ENCODE results near the gene SYP.
"Not testable (repeated sequence)": the region's sequence is repeated elsewhere in the genome, so short reads cannot be mapped to it uniquely, and the experiment has no call there.

Gene SYP

DNA sequence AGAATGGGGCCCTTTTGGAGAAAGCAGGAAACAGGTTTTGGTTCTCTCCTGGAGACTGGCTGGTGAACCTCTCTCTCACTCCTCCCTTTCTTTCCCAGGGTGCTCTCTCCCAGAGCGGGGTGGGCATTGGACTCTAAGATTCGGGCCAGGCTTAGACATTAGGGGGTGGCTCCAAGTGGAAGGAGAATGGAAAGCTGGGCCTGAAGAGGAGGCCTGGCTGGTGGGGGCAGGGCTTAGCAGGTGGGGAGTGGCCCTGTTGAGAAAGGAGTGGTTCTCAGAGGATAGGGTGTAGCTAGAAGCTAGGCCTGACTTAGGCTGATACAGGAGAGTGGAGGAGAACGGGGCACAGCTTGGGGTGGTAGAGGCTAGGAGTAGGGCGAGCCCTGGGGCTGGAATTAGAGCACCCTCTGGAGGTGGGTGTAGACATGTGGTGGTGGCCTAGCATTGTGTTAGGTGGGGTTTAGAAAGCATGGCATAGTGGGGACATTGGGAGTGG lies 22.6 kb downstream of the SYP start:
- peaks cover 3 to 37% (median 22%) of the 10 kb centered on the region in 4 experiments for H3K4me1 ChIP-seq (ENCODE audit: control extremely low read depth in 1 of 4, control insufficient read depth in 4 of 4, insufficient read depth in 4 of 4, low read length in 3 of 4)
- ChIA-PET CTCF (interaction anchor here (0.9 to 1.9 kb wide), 8 partner anchors 9 to 50 kb away, joined by 3 to 12 read pairs (median 3); partner anchors contain the start of gene MAGIX), POLR2A (interaction anchor here (1.0 to 1.3 kb wide), 2 partner anchors 10 to 14 kb away, joined by 3 to 7 read pairs; no protein-coding TSS in a partner anchor)
- peaks cover 2 to 51% (median 21%) of the 10 kb centered on the region in 4 experiments for H3K36me3 ChIP-seq (ENCODE audit: control insufficient read depth in 4 of 4, insufficient read depth in 4 of 4, low read length in 3 of 4)
- H3K27me3 ChIP-seq (replicated peaks in 2 of 5; ENCODE audit: control insufficient read depth in 4 of 5, insufficient read depth in 5 of 5, low read length in 4 of 5) = no peaks in the 10 kb centered on the region
- H3K4me3 ChIP-seq (ENCODE audit: control insufficient read depth in 1 of 7, extremely low read depth in 1 of 7, insufficient read depth in 4 of 7, low read depth in 2 of 7, low read length in 6 of 7) = no peak overlapping the region
- peak; percentile 54 to 73 (median 72) for DNase-seq
- H3K27ac ChIP-seq (ENCODE audit: insufficient read depth in 1 of 2, low read depth in 1 of 2, low read length in 2 of 2, poor library complexity in 1 of 2, severe bottlenecking in 2 of 2) = no peak overlapping the region
- 73% methylated on average over 2 of the region's 4 CpGs for WGBS (ENCODE audit: insufficient coverage)
- no peaks in the 10 kb centered on the region for H3K9me3 ChIP-seq (ENCODE audit: control extremely low read depth in 1 of 5, control insufficient read depth in 4 of 5, insufficient read depth in 2 of 5, low read depth in 1 of 5, low read length in 4 of 5)

DNA sequence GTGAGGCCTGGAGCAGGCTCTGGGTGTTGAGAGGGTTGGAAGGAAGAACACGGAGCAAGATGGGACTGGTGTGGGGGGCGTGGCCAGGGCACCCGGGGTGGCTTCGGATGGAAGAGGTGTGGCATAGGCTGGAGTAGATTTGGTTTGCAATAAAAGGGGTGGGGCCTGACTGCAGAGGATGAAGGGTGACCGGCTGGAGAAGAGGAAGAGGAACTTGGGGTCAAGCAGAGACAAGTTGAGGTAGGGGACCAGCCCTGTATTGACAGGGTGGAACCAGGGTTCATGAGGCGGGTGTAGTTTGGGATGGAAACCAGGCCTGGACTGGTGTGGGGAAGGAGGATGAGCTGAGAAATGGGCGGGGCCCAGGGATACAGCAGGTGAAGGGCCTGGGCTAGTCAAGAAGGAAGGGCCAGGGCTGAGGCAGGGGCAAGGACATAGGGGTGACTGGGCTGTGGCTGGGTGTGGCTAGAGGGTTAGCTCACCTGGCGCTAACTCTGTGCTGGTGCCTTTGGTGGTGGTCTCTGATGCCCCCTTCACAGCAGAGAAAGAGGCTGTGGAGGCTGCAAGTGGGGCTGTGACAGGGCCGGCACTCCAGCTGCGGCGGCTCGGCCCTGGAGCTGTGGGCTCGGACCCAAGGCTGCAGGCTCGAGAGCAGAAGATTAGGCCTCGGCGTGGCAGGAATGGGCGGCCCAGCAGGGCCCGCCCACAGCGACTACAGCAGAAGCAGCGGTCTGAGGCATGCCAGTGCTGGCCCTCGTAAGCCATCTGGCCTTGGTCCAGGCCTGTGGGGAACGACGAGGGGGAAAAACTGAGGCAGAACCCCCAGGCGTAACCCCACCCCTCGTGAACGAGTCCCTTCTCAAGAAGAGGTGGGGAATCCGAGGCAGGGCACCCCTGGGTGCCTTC lies 23.3 kb downstream of the SYP start:
- Histone ChIP-seq H3K27me3 (replicated peaks in 2 of 5; ENCODE audit: control insufficient read depth in 4 of 5, insufficient read depth in 5 of 5, low read length in 4 of 5) (no peaks in the 10 kb centered on the region), H3K36me3 (ENCODE audit: control insufficient read depth in 4 of 4, insufficient read depth in 4 of 4, low read length in 3 of 4) (peaks cover 0 to 51% (median 19%) of the 10 kb centered on the region in 4 experiments), H3K9me3 (ENCODE audit: control extremely low read depth in 1 of 5, control insufficient read depth in 4 of 5, insufficient read depth in 2 of 5, low read depth in 1 of 5, low read length in 4 of 5) (peaks cover 0 to 3% (median 0%) of the 10 kb centered on the region in 5 experiments), H3K27ac (ENCODE audit: insufficient read depth in 1 of 2, low read depth in 1 of 2, low read length in 2 of 2, poor library complexity in 1 of 2, severe bottlenecking in 2 of 2) (no peak overlapping the region), H3K4me1 (ENCODE audit: control extremely low read depth in 1 of 4, control insufficient read depth in 4 of 4, insufficient read depth in 4 of 4, low read length in 3 of 4) (peaks cover 3 to 40% (median 23%) of the 10 kb centered on the region in 4 experiments), H3K4me3 (ENCODE audit: control insufficient read depth in 1 of 7, extremely low read depth in 1 of 7, insufficient read depth in 4 of 7, low read depth in 2 of 7, low read length in 6 of 7) (peak overlapping the region in 1 of 7 experiments; percentile 5)
- WGBS (ENCODE audit: insufficient coverage) = 71% methylated on average over 26 of the region's 27 CpGs
- ChIA-PET CTCF (interaction anchor here (0.9 to 1.9 kb wide), 7 partner anchors 10 to 50 kb away, joined by 3 to 12 read pairs (median 3); partner anchors contain the start of gene MAGIX), POLR2A (interaction anchor here (1.0 to 2.0 kb wide), 3 partner anchors 10 to 14 kb away, joined by 3 to 7 read pairs (median 6); no protein-coding TSS in a partner anchor)
- no peak for DNase-seq

DNA sequence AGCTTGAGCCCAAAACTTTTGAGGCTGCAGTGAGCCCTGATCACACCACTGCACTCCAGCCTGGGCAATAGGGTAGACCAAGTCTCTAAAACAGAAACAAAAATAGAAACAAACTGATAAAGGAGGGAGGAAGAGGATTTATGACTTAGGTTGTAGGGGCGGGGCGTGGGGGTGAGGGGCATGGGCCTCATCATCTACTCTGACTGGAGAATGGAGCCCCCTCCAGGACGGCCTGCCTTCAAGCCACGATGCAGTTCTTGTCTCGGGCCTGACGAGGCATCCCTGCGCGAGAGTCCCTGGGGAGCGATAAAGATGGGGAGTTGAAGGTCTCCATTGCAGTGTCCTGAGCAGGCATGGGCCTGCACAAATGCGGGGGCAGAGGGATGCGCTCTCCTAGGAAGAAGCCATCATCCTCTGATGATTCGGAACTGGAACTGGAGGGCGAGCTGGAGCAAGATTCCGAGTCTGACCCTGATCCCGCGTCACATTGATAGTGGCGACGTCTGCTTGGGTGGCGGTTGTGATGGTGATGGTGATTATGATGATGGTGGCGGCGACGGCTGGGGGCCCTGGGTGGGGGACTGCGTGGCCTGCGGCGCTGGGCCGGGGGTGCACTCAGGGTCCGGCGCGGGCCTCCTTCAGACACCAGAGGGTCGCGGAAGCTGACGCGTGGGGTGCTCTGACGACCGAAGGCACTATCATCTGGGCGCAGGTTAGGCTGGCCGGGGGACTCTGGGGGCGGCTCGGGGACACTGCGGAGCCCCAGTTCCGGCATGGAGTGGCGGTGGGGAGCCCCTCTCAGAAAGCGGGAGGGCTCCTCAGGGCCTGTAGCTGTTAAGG lies 24.3 kb downstream of the SYP start:
- WGBS (ENCODE audit: insufficient coverage) = 88% methylated on average over 36 of the region's 43 CpGs
- Histone ChIP-seq H3K4me1 (ENCODE audit: control extremely low read depth in 1 of 4, control insufficient read depth in 4 of 4, insufficient read depth in 4 of 4, low read length in 3 of 4) (peaks cover 3 to 43% (median 24%) of the 10 kb centered on the region in 4 experiments), H3K27me3 (replicated peaks in 2 of 5; ENCODE audit: control insufficient read depth in 4 of 5, insufficient read depth in 5 of 5, low read length in 4 of 5) (no peaks in the 10 kb centered on the region), H3K27ac (ENCODE audit: insufficient read depth in 1 of 2, low read depth in 1 of 2, low read length in 2 of 2, poor library complexity in 1 of 2, severe bottlenecking in 2 of 2) (no peak overlapping the region), H3K9me3 (ENCODE audit: control extremely low read depth in 1 of 5, control insufficient read depth in 4 of 5, insufficient read depth in 2 of 5, low read depth in 1 of 5, low read length in 4 of 5) (peaks cover 0 to 5% (median 0%) of the 10 kb centered on the region in 5 experiments), H3K36me3 (ENCODE audit: control insufficient read depth in 4 of 4, insufficient read depth in 4 of 4, low read length in 3 of 4) (peaks cover 0 to 51% (median 18%) of the 10 kb centered on the region in 4 experiments), H3K4me3 (ENCODE audit: control insufficient read depth in 1 of 7, extremely low read depth in 1 of 7, insufficient read depth in 4 of 7, low read depth in 2 of 7, low read length in 6 of 7) (no peak overlapping the region)
- ChIA-PET POLR2A (interaction anchor here (2.0 kb wide), 1 partner anchor 9 kb away, joined by 6 read pairs; no protein-coding TSS in a partner anchor), CTCF (interaction anchor here (0.6 to 1.9 kb wide), 7 partner anchors 9 to 55 kb away, joined by 3 to 12 read pairs (median 4); no protein-coding TSS in a partner anchor)
- DNase-seq = peak in 1 of 3 donors; percentile 43

DNA sequence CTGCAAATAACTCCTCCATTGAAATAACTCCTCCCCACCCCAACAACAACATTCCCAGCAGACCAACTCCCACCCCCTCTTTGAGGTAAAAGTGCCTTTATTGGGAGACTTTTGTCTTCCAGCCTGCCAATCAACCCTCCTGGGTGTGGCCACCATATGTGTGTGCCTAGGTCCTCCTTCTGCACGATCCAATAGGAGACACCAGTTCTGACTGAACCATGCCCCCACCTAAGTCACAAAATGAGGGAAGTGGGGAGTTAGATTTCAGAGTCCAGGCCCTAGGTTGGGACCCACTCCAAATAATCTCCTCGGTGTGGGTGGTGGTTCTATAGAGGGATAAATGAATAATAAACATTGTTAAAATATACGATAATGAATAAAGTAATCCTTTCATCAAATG lies 25.3 kb downstream of the SYP start:
- ChIA-PET CTCF (interaction anchor here (1.0 to 1.8 kb wide), 5 partner anchors 16 to 54 kb away, joined by 3 to 6 read pairs (median 4); no protein-coding TSS in a partner anchor), POLR2A (interaction anchor here (2.0 kb wide), 1 partner anchor 8 kb away, joined by 6 read pairs; no protein-coding TSS in a partner anchor)
- Histone ChIP-seq H3K36me3 (ENCODE audit: control insufficient read depth in 4 of 4, insufficient read depth in 4 of 4, low read length in 3 of 4) (peaks cover 0 to 47% (median 16%) of the 10 kb centered on the region in 4 experiments), H3K27ac (ENCODE audit: insufficient read depth in 1 of 2, low read depth in 1 of 2, low read length in 2 of 2, poor library complexity in 1 of 2, severe bottlenecking in 2 of 2) (no peak overlapping the region), H3K27me3 (replicated peaks in 2 of 5; ENCODE audit: control insufficient read depth in 4 of 5, insufficient read depth in 5 of 5, low read length in 4 of 5) (no peaks in the 10 kb centered on the region), H3K4me3 (ENCODE audit: control insufficient read depth in 1 of 7, extremely low read depth in 1 of 7, insufficient read depth in 4 of 7, low read depth in 2 of 7, low read length in 6 of 7) (no peak overlapping the region), H3K9me3 (ENCODE audit: control extremely low read depth in 1 of 5, control insufficient read depth in 4 of 5, insufficient read depth in 2 of 5, low read depth in 1 of 5, low read length in 4 of 5) (peaks cover 0 to 5% (median 0%) of the 10 kb centered on the region in 5 experiments), H3K4me1 (ENCODE audit: control extremely low read depth in 1 of 4, control insufficient read depth in 4 of 4, insufficient read depth in 4 of 4, low read length in 3 of 4) (peaks cover 3 to 44% (median 24%) of the 10 kb centered on the region in 4 experiments)
- DNase-seq = no peak
- no CpG with 5 or more reads among the region's 3 CpGs for WGBS (ENCODE audit: insufficient coverage)

DNA sequence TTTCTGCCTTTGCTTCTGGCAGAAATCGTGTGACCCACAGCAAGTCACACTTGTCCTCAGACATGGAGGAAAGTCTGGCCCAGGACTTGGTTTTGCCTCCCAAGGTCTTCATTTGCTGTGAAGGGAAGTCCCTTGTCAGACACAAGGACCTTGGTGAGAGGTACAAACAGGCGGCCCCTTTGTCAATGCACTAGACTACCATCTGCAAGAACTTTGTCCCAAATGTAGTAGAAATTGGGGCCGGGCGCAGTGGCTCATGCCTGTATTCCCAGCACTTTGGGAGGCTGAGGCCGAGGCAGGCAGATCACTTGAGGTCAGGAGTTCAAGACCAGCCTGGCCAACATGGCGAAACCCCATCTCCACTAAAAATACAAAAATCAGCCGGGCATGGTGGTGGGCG lies 26.4 kb downstream of the SYP start:
- H3K9me3 ChIP-seq (ENCODE audit: control extremely low read depth in 1 of 5, control insufficient read depth in 4 of 5, insufficient read depth in 2 of 5, low read depth in 1 of 5, low read length in 4 of 5); H3K27me3 ChIP-seq (replicated peaks in 2 of 5; ENCODE audit: control insufficient read depth in 4 of 5, insufficient read depth in 5 of 5, low read length in 4 of 5); H3K27ac ChIP-seq (ENCODE audit: insufficient read depth in 1 of 2, low read depth in 1 of 2, low read length in 2 of 2, poor library complexity in 1 of 2, severe bottlenecking in 2 of 2); POLR2A ChIA-PET; DNase-seq: not testable (repeated sequence)
- CTCF ChIA-PET = interaction anchor here (1.1 to 1.8 kb wide), 4 partner anchors 9 to 28 kb away, joined by 3 to 6 read pairs (median 4); no protein-coding TSS in a partner anchor
- Histone ChIP-seq H3K4me3 (ENCODE audit: control insufficient read depth in 1 of 7, extremely low read depth in 1 of 7, insufficient read depth in 4 of 7, low read depth in 2 of 7, low read length in 6 of 7) (peak overlapping the region in 2 of 7 experiments; percentile 77 to 82), H3K36me3 (ENCODE audit: control insufficient read depth in 4 of 4, insufficient read depth in 4 of 4, low read length in 3 of 4) (peaks cover 0 to 36% (median 10%) of the 10 kb centered on the region in 4 experiments), H3K4me1 (ENCODE audit: control extremely low read depth in 1 of 4, control insufficient read depth in 4 of 4, insufficient read depth in 4 of 4, low read length in 3 of 4) (peaks cover 3 to 52% (median 26%) of the 10 kb centered on the region in 4 experiments)
- 90% methylated on average over 5 of the region's 8 CpGs for WGBS (ENCODE audit: insufficient coverage)

DNA sequence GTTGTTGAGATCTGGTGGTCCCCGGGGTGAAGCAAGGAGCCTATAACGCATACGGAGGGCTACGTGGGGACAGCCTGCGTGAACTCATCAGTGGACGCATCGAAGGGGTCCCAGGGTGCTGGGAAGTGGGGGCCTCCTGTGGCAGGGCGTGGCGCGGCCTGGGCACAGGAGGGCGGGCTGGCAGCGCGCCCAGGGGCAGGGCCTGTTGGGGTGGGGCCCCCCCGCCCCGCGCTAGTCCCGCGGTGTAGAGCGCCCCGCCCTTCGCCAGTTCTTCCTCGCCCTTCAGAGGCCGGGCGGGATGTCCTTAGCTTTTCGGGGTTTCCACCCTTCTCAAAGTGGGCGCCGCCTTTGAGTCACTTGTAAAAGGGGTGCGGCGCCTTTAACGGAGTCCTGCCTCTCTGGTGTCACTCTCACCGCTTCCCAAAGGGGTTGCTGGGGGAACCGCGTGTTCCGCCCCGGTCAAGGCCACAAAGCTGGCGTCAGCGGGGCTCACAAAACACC lies 27.7 kb downstream of the SYP start:
- POLR2A ChIA-PET = interaction anchor here (0.6 to 0.9 kb wide), 2 partner anchors 9 to 14 kb away, joined by 3 read pairs; no protein-coding TSS in a partner anchor
- Histone ChIP-seq H3K4me3 (ENCODE audit: control insufficient read depth in 1 of 7, extremely low read depth in 1 of 7, insufficient read depth in 4 of 7, low read depth in 2 of 7, low read length in 6 of 7) (peak overlapping the region in 6 of 7 experiments; percentile 39 to 82 (median 73)), H3K4me1 (ENCODE audit: control extremely low read depth in 1 of 4, control insufficient read depth in 4 of 4, insufficient read depth in 4 of 4, low read length in 3 of 4) (peaks cover 9 to 60% (median 34%) of the 10 kb centered on the region in 4 experiments), H3K27me3 (replicated peaks in 2 of 5; ENCODE audit: control insufficient read depth in 4 of 5, insufficient read depth in 5 of 5, low read length in 4 of 5) (no peaks in the 10 kb centered on the region), H3K9me3 (ENCODE audit: control extremely low read depth in 1 of 5, control insufficient read depth in 4 of 5, insufficient read depth in 2 of 5, low read depth in 1 of 5, low read length in 4 of 5) (peaks cover 0 to 5% (median 0%) of the 10 kb centered on the region in 5 experiments), H3K27ac (ENCODE audit: insufficient read depth in 1 of 2, low read depth in 1 of 2, low read length in 2 of 2, poor library complexity in 1 of 2, severe bottlenecking in 2 of 2) (peak overlapping the region; percentile 2 to 66), H3K36me3 (ENCODE audit: control insufficient read depth in 4 of 4, insufficient read depth in 4 of 4, low read length in 3 of 4) (peaks cover 0 to 30% (median 6%) of the 10 kb centered on the region in 4 experiments)
- peak in 2 of 3 donors; percentile 70 to 75 for DNase-seq
- 45% methylated on average over 35 of the region's 37 CpGs for WGBS (ENCODE audit: insufficient coverage)
- CTCF ChIA-PET = interaction anchor here (1.2 kb wide), 1 partner anchor 15 kb away, joined by 6 read pairs; no protein-coding TSS in a partner anchor

All from common myeloid progenitor, CD34-positive (primary cell).